ENCODE measurements around the gene EPN3. TPM values are rescaled to one million over a fixed set of nuclear protein-coding genes. Genes with fewer than 3 reads are reported as not detected.

EPN3 gene
- total RNA-seq, 1 experiment from 2014 or later, result 17.8 TPM

DNA sequence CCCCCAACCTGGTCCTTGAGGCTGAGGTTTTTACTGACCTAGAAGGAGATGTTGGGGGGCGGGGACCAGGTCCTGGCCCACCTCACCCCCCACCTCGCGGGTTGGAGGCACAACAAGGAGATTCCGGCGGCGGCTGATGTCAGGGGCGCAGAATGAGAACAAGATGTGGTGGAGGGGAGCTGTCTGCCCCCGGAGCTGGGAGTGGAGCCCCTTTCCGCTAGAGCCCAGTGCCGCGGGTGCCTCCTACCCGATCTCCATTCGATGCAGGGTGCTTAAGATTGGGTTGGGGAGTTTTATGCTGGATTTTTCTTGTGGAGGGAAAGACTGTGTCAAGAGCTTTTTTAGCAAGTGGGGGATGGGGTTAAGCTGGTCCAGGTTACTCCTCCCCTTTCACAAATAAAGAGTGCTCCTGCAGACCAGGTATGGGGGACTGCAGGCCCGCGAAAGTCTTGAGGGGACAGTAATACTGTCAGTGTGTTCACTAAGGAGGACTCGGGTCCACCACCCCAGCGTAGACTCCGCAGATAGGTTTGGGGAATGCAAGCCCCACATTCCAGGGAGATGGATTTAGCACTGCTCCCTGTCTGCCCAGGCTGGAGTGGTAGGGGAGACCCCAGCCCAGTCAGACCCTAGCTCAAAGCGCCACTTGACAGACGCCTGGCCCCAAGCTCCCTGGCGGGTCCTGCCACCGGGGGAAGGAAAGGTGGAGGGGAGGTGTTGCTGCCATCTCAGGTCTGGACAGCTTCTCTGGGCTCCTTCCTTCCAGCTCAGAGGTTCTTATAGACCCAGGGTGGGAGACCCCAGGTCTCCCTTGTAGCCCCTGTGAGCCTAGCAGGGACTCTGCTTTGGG is 29.9 kb downstream of the EPN3 start (continued):
- TF ChIP-seq RAD21 (IDR thresholded peaks at IDR 0.05; ENCODE audit: low read depth) (no peak), SIN3A (IDR thresholded peaks at IDR 0.05; ENCODE audit: low read depth) (no peak), ZBTB33 (IDR thresholded peaks at IDR 0.05; ENCODE audit: extremely low read depth, insufficient replicate concordance, low read length) (no peak), ZFX (IDR thresholded peaks at IDR 0.05) (no peak), POLR2A (IDR thresholded peaks at IDR 0.05; ENCODE audit: borderline replicate concordance, extremely low read depth, insufficient read depth, insufficient read length) (no peak), YY1 (IDR thresholded peaks at IDR 0.05; ENCODE audit: extremely low read depth, insufficient replicate concordance, low read depth, low read length) (no peak), ATF3 (IDR thresholded peaks at IDR 0.05) (no peak)
- TF ChIP-seq, protein P1, sequence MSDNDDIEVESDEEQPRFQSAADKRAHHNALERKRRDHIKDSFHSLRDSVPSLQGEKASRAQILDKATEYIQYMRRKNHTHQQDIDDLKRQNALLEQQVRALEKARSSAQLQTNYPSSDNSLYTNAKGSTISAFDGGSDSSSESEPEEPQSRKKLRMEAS (IDR thresholded peaks at IDR 0.05), result no peak

GRCh38 chr17:50563092-50563511 is 30.6 kb downstream of the EPN3 start:
- Histone ChIP-seq H2AFZ (ENCODE audit: low read depth, low read length, poor library complexity, severe bottlenecking) (no peak overlapping the region), H3K36me3 (ENCODE audit: control insufficient read depth in 1 of 2, insufficient read depth in 2 of 2, low read length in 2 of 2) (no peaks in the 10 kb centered on the region), H3K9me3 (ENCODE audit: control insufficient read depth in 1 of 2, insufficient read depth in 1 of 2, low read depth in 1 of 2, low read length in 2 of 2) (no peaks in the 10 kb centered on the region), H3K79me2 (ENCODE audit: insufficient read depth, low read length) (no peaks in the 10 kb centered on the region), H3K9ac (ENCODE audit: low read length) (no peak overlapping the region), H3K4me3 (replicated peaks in 1 of 2; ENCODE audit: low read depth in 1 of 2, low read length in 2 of 2) (no peak overlapping the region), H3K27ac (ENCODE audit: low read depth, low read length) (no peak overlapping the region), H3K4me2 (ENCODE audit: low read length) (no peak overlapping the region), H3K27me3 (ENCODE audit: insufficient read depth, low read length) (no peaks in the 10 kb centered on the region), H4K20me1 (ENCODE audit: insufficient read depth) (no peaks in the 10 kb centered on the region), H3K9me2 (ENCODE audit: insufficient read depth) (no peaks in the 10 kb centered on the region), H3K4me1 (ENCODE audit: control insufficient read depth in 1 of 2, insufficient read depth in 2 of 2, low read length in 2 of 2) (peaks cover 6 to 18% of the 10 kb centered on the region in 2 experiments; a peak in 3 of 4 replicates)
- TF ChIP-seq EGR1 (IDR thresholded peaks at IDR 0.05; ENCODE audit: low read depth), result no peak
- TF ChIP-seq, protein P2, sequence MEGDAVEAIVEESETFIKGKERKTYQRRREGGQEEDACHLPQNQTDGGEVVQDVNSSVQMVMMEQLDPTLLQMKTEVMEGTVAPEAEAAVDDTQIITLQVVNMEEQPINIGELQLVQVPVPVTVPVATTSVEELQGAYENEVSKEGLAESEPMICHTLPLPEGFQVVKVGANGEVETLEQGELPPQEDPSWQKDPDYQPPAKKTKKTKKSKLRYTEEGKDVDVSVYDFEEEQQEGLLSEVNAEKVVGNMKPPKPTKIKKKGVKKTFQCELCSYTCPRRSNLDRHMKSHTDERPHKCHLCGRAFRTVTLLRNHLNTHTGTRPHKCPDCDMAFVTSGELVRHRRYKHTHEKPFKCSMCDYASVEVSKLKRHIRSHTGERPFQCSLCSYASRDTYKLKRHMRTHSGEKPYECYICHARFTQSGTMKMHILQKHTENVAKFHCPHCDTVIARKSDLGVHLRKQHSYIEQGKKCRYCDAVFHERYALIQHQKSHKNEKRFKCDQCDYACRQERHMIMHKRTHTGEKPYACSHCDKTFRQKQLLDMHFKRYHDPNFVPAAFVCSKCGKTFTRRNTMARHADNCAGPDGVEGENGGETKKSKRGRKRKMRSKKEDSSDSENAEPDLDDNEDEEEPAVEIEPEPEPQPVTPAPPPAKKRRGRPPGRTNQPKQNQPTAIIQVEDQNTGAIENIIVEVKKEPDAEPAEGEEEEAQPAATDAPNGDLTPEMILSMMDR (IDR thresholded peaks at IDR 0.05 in 2 of 3, conservative IDR thresholded peaks at IDR 0.05 in 1 of 3; ENCODE audit: borderline replicate concordance in 1 of 3, insufficient read depth in 1 of 3, low read depth in 2 of 3, low read length in 2 of 3), result peak in 1 of 3 experiments; percentile 43; a peak in 3 of 6 replicates
- BruUV-seq (replicated peaks), result no TSS peak
- POLR2A ChIA-PET, result interaction anchor here (1.0 kb wide), 2 partner anchors 76 to 84 kb away, joined by 3 to 4 read pairs; no protein-coding TSS in a partner anchor
- no peak for DNase-seq (ENCODE audit: low read depth, low spot score)
- intact Hi-C loops (cut with micrococcal nuclease), result no loop called here
- CTCF ChIA-PET, result no interaction called here
- RAD21 ChIA-PET (ENCODE audit: low non-redundant PET in 1 of 2, low total read pairs in 2 of 2, uncharacterized antibody in 2 of 2, unreplicated experiment in 2 of 2), result interaction anchor here in 1 of 2 experiments (0.6 kb wide), 1 partner anchor 57 kb away, joined by 11 read pairs; no protein-coding TSS in a partner anchor
- ATAC-seq, result no peak
